GM04503 (cell line): ENCODE results near the gene LCOR.

Experiments
- DNase-seq: peaks from one replicate; pipeline ENCODE4 v3.0.0-alpha.2; 2012; ENCODE audit warnings: low read depth

Gene LCOR

DNA sequence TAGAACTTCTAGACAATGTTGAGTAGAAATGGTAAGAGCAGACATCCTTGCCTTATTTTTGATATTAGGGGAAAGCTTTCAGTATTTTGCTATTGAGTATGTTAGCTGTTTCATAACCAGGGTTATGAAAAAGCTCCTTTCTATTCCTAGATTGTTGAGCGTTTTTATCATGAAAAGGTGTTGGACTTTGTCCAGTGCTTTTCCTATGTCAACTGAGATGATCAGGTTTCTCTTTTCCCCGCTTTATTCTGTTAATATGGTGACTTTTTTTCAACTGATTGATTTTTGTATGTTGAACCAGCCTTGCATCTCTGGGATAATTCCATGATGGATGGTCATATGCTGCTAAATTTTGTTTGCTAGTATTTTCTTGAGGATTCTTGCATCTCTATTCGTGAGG lies 58.5 kb downstream of the LCOR start:
- no peak for DNase-seq

DNA sequence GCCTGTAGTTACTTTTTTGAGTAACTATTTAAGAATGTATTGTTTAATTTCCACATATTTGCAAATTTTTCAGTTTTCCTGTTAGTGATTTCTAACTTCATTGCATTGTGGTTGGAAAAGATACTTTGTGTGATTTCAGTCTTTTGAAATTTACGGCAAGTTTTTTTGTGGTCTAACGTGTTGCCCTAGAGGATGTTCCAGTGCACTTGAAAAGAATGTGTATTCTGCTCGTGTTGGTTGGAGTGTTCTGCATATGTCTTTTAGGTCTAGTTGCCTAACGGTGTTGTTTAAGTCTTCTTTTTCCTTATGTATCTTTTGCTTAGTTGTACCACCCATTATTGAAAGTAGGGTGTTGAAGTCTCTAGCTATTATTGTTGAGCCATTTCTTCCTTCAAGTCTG lies 59.7 kb downstream of the LCOR start:
- no peak for DNase-seq

- no peak for DNase-seq
Measured at GRCh38 chr10:96895662-96896424, 63.7 kb downstream of the LCOR start.

DNA sequence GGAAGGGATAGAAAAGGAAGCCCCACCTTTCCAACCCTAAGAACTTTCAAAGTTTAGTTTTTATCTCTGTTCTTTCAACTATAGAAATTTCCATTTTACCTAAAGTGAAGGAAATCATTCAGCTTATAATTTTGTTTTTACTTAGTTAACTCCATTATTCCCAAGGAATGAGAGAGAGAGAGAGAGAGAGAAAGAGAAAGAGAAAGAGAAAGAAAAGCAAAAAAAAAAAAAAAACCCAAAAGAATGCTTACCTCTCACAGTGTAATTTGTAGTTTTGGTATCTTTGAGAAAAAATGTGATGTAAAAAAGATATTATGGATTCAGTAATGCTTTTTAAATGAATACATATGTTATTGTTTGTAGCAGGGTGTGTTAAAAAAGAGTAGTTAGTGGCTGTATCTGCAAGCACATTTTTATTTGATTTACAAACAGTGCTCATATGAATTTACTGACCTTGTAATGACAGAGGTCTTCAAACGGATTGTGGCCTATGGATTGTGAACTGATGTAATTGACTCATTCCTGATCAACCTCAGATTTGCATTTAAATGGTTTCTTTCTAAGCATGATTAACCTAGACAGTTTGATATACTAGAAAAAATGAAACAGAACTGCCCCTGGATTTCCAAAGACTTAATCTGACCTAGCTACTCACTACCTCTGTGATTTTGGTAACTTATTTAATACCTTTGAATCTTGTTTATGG lies 64.9 kb downstream of the LCOR start:
- no peak for DNase-seq

GRCh38 chr10:96902117-96902516 lies 70.0 kb downstream of the LCOR start:
- no peak for DNase-seq

GRCh38 chr10:96902731-96903358 lies 70.7 kb downstream of the LCOR start:
- no peak for DNase-seq

GRCh38 chr10:96904648-96905047 lies 72.5 kb downstream of the LCOR start:
- DNase-seq: no peak

DNA sequence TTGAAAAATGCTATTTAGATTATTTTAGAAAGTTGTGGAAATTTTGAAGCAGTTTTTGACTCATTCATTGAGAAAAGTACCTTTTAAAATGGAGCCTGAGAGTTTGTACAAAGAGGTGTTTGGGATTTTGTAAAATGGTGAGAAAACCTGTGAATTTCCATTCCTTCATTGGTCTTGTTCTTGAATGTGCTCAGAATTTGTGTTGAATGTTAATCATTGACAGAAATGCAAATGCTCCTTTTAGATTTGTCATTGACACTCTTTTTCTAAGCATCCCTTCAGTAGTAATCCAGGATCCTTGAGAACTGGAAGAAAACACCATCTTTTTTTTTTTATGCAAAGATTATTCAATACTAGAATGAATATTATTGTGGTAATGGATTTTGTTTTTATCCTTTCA lies 74.8 kb downstream of the LCOR start:
- DNase-seq: no peak

GRCh38 chr10:96910488-96911395 lies 78.6 kb downstream of the LCOR start:
- no peak for DNase-seq

DNA sequence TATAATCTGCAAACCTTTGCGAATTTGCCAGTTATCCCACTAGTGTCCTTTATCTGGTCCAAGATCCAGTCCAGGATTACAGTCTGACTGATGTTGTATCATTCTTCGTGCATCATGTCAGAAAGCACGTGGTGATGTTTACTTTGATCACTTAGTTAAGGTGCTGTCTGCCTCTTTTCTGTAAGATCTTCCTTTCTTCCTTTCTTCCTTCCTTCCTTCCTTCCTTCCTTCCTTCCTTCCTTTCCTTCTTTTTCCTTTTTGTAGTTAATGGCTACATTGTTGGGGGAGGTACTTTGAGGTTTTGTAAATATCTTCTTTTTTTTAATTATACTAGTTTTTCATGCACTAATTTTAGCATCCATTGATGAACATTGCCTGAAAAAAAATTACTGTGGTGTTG lies 80.3 kb downstream of the LCOR start:
- DNase-seq: no peak

DNA sequence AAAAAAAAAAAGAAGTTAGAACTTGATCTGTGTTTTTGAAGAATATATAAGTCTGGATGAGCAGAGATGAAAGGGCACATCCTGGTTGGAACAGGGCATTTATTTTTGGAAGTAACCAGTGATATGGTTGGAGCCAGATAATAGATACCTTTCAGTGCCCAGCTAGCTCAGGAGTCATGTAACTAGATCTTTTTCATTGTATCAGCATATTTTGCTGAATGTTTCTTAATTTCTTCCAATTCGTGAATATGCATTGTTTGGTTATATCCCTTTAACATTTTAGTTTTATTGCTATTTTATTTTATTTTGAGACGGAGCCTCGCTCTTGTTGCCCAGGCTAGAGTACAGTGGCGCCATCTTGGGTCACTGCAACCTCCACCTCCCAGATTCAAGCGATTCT lies 81.8 kb downstream of the LCOR start:
- no peak for DNase-seq

DNA sequence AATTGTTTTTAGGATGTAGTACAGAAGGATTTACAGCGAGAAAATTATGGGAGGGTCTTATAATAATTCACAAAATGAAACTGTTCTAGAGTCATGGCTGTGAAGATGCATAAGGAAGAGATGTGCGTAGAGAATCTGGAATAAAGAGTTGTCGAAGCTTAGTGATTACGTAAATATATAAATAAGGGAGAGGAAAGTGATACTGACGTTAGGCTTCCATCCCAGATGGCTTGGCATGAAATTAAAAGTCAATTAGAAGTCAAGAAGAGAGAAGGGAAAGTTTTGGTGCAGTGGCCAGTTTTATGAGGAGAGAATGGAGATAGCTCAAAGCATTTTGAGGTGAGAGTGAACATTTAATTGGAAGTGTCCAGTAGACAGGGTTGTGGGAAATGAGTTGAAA lies 85.5 kb downstream of the LCOR start:
- DNase-seq: no peak

- DNase-seq: no peak
Measured at GRCh38 chr10:96918214-96919002, 86.3 kb downstream of the LCOR start.

DNA sequence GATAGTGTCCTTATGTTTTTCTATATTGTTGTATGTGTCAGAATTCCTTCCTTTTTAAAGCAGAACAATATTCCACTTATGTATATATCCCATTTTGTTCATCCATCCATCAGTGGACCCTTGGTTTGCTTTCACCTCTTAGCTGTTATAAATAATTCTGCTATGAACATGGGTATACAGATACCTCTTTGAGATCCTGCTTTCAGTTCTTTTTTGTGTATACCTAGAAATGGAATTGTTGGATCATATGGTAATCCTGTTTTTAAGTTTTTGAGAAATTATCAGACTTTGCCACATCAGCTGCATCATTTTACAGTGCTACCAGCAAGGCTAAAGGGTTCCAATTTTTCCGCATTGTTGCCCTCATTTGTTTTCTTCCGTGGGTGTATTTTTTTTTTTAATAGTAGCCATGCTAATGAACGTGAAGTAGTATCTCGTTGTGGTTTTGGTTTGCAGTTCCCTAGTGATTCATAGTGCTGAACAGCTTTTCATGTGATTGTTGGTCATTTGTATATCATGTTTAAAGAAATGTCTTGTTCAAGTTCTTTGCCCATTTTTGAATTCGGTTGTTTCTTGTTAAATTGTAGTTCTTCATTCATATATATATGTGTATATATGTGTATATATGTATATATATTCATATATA lies 87.8 kb downstream of the LCOR start:
- DNase-seq: no peak

- DNase-seq: no peak
Measured at GRCh38 chr10:96921655-96922054, 89.6 kb downstream of the LCOR start.

- no peak for DNase-seq
Measured at GRCh38 chr10:96922978-96923948, 91.2 kb downstream of the LCOR start.

DNA sequence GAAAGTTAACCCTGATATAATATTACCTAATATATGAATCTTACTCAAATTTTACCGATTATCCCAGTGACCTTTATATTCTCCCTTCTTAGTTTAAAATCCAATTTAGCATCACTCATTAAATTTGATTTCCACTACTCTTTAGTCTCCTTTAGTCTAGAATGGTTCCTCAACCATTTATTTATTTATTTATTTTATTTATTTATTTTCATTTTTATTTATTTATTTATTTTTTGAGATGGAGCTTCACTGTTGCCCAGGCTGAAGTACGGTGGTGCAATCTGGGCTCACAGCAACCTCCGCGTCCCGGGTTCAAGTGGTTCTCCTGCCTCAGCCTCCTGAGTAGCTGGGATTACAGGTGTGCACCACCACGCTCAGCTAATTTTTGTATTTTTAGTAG lies 92.8 kb downstream of the LCOR start:
- DNase-seq: no peak

DNA sequence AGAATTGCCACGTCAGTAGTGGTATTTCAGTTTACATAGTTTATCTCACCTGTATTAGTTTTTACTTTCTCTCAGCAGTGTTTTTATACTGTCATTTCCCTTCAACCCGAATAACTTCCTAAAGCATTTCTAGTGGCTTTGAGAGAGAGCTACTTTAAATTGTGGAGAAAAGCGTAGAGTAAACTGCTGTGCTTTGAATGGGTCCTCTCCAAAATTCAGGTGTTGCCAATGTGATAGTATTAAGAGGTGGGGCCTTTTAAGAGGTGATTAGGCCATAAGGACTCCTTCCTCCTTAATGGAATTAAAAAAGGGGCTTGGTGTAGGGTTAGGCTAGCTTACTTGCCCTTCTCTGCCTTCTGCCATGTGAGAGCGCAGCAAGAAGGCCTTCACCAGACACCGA lies 98.4 kb downstream of the LCOR start:
- no peak for DNase-seq

- no peak for DNase-seq
Measured at GRCh38 chr10:96935148-96935547, 103.0 kb downstream of the LCOR start.

DNA sequence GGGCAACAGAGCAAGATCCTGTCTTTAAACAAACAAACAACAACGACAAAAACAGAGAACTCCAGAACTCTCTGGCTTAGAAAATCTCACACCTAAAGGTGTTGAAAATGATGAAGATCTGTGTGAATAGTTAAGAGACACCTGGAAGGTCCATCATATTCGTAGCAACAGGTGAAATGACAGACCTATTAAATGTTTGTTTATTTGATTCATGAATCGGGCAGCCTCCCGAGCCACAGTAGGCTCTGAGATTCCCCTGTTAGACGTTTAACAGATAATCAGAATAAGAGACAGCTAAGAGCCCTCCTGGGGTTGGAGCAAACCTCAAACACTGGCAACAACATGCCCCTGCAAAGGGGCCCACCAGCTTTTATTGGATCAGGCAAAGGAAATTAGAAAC lies 103.7 kb downstream of the LCOR start:
- no peak for DNase-seq
